GM19351 (cell line): ENCODE measurements around the gene CEP41.
"Not testable (repeated sequence)": the region's sequence is repeated elsewhere in the genome, so short reads cannot be mapped to it uniquely, and the experiment has no call there.

ENCODE experiments used
- ATAC-seq: cut with Tn5 transposase; IDR thresholded peaks from one replicate; pipeline ENCODE4 v1.9.1; 2021; ENCODE audit warnings: mild to moderate bottlenecking, moderate library complexity; ENCODE audit not compliant: unreplicated experiment

Gene CEP41

DNA sequence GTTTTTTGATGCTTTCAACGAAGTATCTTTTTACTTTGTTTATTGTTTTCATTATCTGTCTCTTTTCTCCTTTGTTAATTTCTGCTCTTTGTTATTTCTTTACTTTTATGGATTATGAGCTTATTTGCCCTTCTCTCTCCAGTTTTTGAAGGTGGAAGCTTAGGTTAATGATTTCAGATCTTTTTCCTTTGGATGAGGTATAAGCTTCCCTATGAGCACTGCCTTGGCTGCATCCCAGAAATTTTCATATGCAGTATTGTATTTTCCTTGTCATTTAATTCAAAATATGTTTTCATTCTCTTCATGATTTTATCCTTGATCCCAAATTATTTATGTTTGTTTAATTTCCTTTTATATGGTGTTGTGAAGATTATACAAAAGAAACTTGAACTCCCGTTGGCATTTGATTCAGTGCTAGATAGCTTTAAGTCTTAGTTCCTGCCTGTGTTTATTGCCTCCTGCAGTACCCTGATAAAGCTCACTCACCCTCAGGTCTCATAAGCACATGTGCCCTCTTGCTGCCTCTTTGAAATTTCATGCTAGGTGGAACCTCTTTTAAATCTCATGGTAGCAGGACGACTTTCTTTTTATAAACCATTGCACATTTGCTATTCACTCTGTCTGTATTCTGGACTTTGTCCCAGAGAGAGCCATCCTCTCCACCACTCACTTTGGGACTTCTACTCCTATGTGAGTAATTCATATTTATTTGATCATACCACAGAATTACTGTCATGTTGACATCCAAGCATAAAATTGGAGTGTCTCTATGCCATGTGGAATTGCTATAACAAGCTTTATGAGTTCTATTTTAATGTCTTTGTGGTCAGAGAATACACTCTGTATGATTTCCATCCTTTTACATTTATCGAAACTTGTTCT, 23.0 kb upstream of the CEP41 start:
- ATAC-seq, result no peak

DNA sequence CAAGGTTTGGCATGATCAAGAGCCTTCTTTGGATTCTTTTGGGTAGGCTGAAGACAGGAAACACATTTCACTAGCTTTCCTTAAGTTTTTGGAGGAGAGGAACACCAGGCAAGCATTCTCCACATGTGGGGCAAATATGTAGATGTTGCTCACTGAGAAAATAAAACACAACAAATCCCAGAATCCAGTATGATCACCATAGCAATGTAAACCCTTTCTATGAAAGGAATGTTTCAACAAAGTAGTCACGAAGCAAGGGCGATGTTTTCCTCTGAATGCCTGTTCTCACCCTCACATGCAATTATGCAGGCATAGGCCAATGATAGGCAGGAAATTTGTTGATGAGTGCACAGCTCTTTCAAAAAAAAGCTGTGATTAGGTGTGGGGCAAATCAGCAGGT, 20.5 kb upstream of the CEP41 start:
- ATAC-seq, result no peak

DNA sequence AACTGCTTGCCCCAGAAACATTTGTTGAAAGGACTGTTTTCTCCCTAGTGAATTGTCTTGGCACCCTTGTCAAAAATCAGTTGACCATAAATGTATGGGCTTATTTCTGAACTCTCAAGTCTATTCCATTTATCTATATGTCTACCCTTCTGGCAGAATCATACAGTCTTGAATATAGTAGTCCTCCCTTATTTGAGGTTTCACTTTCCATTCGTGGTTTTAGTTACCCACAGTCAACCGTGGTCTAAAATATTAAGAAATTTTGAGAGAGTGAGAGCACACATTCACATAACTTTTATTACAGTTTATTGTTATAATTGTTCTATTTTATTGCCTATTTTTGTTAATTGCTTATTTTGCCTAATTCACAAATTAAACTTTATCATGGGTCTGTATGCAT, 17.4 kb upstream of the CEP41 start:
- ATAC-seq, result peak; percentile 61

GRCh38 chr7:130454959-130455358, 14.1 kb upstream of the CEP41 start:
- no peak for ATAC-seq

DNA sequence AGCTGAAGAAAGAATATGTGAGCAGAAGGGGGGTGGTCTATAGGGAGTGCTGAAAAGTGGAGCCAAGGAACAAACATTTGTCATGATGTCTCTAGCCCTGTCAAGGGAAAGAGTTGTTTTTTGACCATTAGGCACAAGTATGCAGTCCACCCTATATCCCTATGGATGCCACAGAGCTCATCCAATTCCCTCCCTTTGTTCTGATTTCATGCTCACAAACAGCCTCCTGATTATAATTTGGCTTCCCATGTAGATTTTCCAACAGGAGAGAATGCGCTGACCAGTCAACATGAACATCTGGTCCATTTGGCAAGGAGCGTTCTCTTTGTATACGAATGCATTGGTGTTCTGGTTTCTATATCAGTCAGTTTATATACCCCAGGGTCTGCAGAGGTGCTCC, 12.1 kb upstream of the CEP41 start:
- ATAC-seq, result no peak

- not testable (repeated sequence) for ATAC-seq
Observed at GRCh38 chr7:130451344-130451743, 10.5 kb upstream of the CEP41 start.

- no peak for ATAC-seq
Observed at GRCh38 chr7:130446259-130446658, 5.4 kb upstream of the CEP41 start.

DNA sequence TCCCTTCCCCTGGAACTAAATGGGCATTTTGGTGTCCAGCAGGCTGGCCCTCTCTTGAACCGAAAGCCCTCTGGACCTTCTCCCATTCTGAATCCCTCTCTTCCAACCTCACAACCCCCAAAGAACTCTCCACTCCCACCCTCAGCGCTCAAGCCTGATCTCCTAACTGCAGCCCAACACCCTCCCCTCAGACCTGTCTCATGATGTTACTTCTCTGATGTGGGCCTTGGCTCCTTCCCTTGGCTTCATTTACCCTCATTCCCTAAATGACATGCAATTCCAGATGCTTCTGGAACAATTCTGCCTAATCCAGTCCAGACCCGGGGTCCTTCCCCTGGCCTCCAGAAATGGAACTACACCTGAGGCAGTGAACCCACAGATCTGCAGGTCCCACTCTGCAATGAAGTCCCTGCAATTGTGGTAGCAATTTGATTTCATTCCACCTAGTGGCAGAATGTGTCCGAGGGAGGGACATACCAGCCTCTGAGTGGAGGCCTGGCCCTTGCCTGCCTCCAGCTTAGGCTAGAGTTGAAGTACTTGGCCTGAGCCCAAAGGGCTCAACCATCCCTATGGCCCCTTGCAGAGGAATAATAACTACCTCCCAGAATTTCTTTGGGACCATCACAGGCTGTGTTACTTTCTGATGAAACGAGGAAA, 4.1 kb upstream of the CEP41 start:
- no peak for ATAC-seq

- ATAC-seq, result no peak
Observed at GRCh38 chr7:130444234-130444633, 3.4 kb upstream of the CEP41 start.

DNA sequence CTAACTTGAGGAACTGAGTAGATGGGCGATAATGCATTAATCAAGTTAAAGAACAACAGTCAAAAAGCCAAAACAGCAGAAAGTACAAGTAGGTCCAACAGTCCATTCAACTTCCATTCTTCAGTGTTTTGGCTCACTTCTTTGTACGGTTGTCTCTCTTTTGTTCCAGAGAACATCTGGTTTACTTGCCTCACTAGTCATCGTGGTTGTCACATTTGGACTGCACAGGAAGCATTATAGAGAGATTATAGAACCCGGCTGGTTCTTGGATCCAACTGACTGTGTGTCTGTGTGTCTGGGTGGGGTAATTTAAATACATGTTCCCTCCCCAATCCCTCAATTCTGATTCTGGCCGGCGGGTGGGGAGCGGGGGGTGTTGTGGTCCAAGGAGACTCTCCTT, 1.8 kb upstream of the CEP41 start:
- no peak for ATAC-seq

GRCh38 chr7:130441408-130441869, 623 bp upstream of the CEP41 start:
- ATAC-seq, result no peak

- no peak for ATAC-seq
Observed at GRCh38 chr7:130436253-130436652, 4.6 kb downstream of the CEP41 start.

- ATAC-seq, result no peak
Observed at GRCh38 chr7:130435311-130435854, 5.4 kb downstream of the CEP41 start.

- ATAC-seq, result no peak
Observed at GRCh38 chr7:130433301-130433700, 7.5 kb downstream of the CEP41 start.

DNA sequence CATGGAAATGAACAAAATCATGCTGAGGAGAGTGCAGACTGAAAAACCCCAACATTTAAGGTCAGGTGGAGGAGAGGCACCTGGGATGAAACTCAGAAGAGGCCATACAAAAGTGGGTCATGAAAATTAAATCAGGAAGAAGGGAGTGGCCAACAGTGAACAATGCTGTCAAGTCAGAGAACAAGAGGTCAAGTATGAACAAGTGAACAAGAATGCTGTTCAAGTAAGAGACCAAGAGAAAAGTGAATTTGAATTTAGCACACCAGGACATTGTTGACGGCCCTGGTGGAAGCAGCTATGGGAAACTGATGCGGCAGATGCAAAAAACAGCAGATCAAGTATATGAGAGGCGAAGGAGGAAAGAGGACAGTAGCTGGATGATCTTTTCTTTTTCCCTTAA, 7.9 kb downstream of the CEP41 start:
- no peak for ATAC-seq

DNA sequence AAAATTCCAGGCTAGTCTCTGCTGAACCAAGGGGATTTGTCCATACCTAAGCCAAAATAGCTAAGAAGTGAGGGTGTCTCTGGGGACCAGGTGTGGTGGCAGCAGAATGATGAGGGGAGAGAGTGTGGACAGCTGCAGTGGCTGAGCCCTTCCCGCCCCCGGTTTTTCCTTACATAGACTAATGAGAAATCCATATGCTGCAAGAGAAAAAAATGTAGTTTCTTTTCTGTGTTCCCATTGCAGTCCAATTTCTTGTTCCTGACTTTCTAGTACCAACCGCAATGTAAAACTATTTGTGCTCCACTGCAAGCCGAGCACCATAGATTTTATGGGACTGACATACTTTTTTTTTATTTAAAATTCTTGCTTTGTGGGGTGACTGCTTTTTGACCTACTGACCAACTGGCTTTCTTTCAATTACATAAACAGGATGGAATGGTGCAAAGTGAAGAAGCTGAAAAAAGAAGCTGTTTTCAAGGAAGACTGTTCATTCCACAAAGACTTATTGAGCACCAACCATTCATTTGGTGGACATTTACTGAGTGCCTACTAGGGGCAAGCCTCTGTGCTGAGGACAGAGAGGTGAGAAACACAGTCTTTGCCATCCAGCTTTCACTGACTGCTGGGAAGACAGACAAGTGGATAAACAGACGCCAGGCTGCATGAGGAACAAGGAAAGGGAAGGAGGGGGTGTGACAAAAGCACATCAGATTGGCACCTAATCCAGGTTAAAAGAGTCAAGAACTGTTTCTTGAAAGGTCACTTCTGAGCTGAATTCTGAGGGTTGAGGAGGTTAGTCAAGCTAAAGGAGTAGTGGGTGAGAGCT, 9.8 kb downstream of the CEP41 start:
- ATAC-seq, result no peak

DNA sequence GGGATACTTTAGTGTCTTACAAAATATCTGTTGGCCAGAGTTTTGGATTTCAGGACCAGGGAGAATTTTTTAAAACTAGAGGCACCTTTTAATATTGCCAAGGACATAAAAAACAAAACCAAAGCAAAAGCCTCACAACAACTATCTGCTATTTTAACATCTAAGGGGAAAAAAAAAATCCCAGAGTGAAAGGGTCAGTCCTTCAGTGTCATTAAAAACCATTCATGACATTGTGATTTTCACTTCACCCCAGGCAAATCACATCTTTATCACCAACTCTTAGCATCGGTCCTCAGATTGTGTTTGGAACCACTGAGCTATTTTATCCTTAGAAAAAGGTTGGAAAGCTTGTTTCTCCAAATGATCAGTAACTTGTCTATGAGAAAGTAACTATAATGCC, 10.7 kb downstream of the CEP41 start:
- ATAC-seq, result no peak

- ATAC-seq, result no peak
Observed at GRCh38 chr7:130429019-130429418, 11.8 kb downstream of the CEP41 start.

DNA sequence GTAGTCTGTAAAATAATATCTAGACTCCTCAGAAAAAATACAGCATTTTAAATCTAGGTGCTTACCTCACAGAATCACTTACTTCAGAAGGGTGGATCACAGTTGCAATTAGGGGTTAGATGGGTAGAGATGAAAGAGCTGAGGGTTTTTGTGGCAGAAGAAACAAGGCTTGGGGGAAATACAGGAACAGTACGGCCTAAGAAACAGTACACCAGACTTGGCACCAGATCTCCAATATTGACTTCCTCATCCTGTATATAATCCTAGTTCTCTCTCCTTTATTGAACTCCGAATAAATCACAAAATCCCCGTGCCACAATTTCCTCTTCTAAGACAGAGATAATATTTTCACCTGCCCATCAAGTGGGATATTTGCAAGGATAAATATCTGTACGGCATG, 14.3 kb downstream of the CEP41 start:
- ATAC-seq, result no peak

DNA sequence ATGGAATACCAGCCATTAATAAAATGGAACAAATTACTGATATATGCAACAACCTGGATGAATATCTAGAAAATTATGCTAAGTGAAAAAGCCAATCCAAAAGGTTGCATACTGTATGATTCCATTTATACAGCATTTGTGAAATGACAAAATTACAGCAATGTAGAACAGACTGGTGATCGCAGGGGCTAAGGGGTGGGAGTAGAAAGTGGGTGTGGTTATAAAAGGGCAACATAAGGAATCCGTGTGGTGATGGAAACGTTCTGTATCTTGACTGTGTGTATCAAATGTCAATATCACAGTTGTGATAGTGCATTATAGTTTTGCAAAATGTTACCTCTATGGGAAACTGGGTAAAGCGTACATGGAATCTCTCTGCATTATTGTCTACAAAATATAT, 15.0 kb downstream of the CEP41 start:
- no peak for ATAC-seq

GRCh38 chr7:130423501-130424037, 17.2 kb downstream of the CEP41 start:
- no peak for ATAC-seq
